22Rv1 (cell line): Measurements from ENCODE around the gene PEDS1.

Source experiments
- ZFX ChIP-seq: fragments of 450-650 bp; IDR thresholded peaks from 2 replicates; pipeline ENCODE4 v1.6.1; 2017; ENCODE audit warnings: antibody characterized with exemption, borderline replicate concordance
- TF ChIP-seq, protein P1 (sequence below): fragments of 450-650 bp; IDR thresholded peaks from 2 replicates; pipeline ENCODE4 v1.5.1; 2017; ENCODE audit warnings: mild to moderate bottlenecking

DNA sequence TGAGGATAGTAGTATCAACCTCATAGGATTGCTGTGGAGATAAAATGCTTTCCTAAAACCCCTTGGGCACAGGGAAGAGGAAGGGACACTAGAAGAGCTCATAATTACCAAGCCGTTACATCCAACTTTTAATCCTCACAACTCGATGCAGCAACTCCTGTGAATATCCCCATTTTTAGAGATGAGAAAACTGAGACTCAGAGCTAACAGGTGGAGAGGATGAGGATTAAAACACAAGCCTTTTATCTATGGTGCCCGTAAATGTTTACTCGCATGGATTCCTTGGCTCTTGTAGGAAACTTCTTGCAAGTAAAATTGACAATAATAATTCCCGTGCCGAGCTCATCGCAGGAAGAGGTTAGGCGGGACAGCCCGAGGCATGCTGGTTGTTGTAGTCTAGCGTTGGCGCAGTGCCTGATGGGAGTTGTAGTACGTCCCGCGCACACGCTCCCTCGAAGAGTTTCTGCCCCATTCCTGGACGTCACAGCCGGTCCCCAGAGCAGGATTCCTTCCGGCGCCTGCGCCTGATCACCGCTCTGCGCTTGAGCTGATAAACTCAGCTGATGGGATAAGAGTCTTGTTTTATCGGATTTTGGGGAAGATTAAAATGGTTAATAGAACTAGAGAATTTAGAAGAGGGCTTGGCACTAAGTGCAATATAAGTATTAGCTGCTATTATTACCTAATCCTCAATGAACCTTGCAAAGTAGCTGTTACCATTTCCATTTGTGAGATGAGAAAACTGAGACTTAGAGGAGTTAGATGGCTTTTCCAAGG lies 37.7 kb downstream of the PEDS1 start:
- TF ChIP-seq, protein P1, sequence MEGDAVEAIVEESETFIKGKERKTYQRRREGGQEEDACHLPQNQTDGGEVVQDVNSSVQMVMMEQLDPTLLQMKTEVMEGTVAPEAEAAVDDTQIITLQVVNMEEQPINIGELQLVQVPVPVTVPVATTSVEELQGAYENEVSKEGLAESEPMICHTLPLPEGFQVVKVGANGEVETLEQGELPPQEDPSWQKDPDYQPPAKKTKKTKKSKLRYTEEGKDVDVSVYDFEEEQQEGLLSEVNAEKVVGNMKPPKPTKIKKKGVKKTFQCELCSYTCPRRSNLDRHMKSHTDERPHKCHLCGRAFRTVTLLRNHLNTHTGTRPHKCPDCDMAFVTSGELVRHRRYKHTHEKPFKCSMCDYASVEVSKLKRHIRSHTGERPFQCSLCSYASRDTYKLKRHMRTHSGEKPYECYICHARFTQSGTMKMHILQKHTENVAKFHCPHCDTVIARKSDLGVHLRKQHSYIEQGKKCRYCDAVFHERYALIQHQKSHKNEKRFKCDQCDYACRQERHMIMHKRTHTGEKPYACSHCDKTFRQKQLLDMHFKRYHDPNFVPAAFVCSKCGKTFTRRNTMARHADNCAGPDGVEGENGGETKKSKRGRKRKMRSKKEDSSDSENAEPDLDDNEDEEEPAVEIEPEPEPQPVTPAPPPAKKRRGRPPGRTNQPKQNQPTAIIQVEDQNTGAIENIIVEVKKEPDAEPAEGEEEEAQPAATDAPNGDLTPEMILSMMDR = no peak
- TF ChIP-seq ZFX = no peak
